ENCODE results near the gene DYRK3. TPM values are rescaled to one million over a fixed set of nuclear protein-coding genes. Genes with fewer than 3 reads are reported as not detected.

DYRK3 gene
- total RNA-seq, 1 experiment from 2014 or later = 7.1 TPM

DNA sequence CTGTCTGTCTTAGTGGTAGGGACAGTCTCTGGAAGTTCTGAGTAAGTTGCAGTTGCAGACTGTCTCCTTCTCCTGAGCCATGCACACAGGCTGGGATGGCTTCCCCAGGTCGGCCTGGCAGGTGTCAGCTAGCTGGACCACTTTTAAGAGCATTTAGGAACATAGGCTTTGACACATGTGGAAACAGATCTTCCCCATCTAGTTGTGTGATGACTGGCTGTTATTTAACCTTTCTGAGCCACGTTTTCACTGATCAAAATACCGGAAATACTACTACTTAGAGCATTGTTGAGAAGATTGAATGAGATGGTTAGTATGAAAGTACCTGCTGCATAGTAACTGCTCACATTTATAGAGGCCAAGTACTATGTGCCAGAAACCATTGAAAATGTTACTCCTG is 43.2 kb downstream of the DYRK3 start (continued):
- TF ChIP-seq, protein P1, sequence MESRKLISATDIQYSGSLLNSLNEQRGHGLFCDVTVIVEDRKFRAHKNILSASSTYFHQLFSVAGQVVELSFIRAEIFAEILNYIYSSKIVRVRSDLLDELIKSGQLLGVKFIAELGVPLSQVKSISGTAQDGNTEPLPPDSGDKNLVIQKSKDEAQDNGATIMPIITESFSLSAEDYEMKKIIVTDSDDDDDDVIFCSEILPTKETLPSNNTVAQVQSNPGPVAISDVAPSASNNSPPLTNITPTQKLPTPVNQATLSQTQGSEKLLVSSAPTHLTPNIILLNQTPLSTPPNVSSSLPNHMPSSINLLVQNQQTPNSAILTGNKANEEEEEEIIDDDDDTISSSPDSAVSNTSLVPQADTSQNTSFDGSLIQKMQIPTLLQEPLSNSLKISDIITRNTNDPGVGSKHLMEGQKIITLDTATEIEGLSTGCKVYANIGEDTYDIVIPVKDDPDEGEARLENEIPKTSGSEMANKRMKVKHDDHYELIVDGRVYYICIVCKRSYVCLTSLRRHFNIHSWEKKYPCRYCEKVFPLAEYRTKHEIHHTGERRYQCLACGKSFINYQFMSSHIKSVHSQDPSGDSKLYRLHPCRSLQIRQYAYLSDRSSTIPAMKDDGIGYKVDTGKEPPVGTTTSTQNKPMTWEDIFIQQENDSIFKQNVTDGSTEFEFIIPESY (IDR thresholded peaks at IDR 0.05; ENCODE audit: extremely low read depth, insufficient replicate concordance, low read length) = no peak

- Histone ChIP-seq H3K4me3 (replicated peaks in 1 of 2; ENCODE audit: low read depth in 1 of 2, low read length in 2 of 2) (no peak overlapping the region), H3K4me1 (ENCODE audit: control insufficient read depth in 1 of 2, insufficient read depth in 2 of 2, low read length in 2 of 2) (peaks cover 0 to 12% of the 10 kb centered on the region in 2 experiments; a peak in 1 of 4 replicates), H3K27ac (ENCODE audit: low read depth, low read length) (no peak overlapping the region), H3K27me3 (ENCODE audit: insufficient read depth, low read length) (peaks cover 5% of the 10 kb centered on the region; the same call in 1 of the 2 replicates), H3K4me2 (ENCODE audit: low read length) (no peak overlapping the region), H3K79me2 (ENCODE audit: insufficient read depth, low read length) (no peaks in the 10 kb centered on the region), H3K9me3 (ENCODE audit: control insufficient read depth in 1 of 2, insufficient read depth in 1 of 2, low read depth in 1 of 2, low read length in 2 of 2) (no peaks in the 10 kb centered on the region), H3K9me2 (ENCODE audit: insufficient read depth) (no peaks in the 10 kb centered on the region), H3K36me3 (ENCODE audit: control insufficient read depth in 1 of 2, insufficient read depth in 2 of 2, low read length in 2 of 2) (no peaks in the 10 kb centered on the region), H2AFZ (ENCODE audit: low read depth, low read length, poor library complexity, severe bottlenecking) (no peak overlapping the region), H3K9ac (ENCODE audit: low read length) (no peak overlapping the region), H4K20me1 (ENCODE audit: insufficient read depth) (no peaks in the 10 kb centered on the region)
- TF ChIP-seq, protein P2, sequence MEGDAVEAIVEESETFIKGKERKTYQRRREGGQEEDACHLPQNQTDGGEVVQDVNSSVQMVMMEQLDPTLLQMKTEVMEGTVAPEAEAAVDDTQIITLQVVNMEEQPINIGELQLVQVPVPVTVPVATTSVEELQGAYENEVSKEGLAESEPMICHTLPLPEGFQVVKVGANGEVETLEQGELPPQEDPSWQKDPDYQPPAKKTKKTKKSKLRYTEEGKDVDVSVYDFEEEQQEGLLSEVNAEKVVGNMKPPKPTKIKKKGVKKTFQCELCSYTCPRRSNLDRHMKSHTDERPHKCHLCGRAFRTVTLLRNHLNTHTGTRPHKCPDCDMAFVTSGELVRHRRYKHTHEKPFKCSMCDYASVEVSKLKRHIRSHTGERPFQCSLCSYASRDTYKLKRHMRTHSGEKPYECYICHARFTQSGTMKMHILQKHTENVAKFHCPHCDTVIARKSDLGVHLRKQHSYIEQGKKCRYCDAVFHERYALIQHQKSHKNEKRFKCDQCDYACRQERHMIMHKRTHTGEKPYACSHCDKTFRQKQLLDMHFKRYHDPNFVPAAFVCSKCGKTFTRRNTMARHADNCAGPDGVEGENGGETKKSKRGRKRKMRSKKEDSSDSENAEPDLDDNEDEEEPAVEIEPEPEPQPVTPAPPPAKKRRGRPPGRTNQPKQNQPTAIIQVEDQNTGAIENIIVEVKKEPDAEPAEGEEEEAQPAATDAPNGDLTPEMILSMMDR (IDR thresholded peaks at IDR 0.05 in 2 of 3, conservative IDR thresholded peaks at IDR 0.05 in 1 of 3; ENCODE audit: borderline replicate concordance in 1 of 3, insufficient read depth in 1 of 3, low read depth in 2 of 3, low read length in 2 of 3) = no peak
- TF ChIP-seq ZFX (IDR thresholded peaks at IDR 0.05) = no peak
- no TSS peak for BruUV-seq (replicated peaks)
- ChIA-PET RAD21 (ENCODE audit: low non-redundant PET in 1 of 2, low total read pairs in 2 of 2, uncharacterized antibody in 2 of 2, unreplicated experiment in 2 of 2) (no interaction called here), POLR2A (no interaction called here), CTCF (no interaction called here)
- ATAC-seq (no peak), DNase-seq (ENCODE audit: low read depth, low spot score) (no peak)
- intact Hi-C loops (cut with micrococcal nuclease) = no loop called here
Measured at GRCh38 chr1:206679738-206680211, 44.4 kb downstream of the DYRK3 start.

Measured in HCT116 (cell line).